T-helper 1 cell (primary cell): ENCODE measurements around the gene SORCS2.

ENCODE experiments used
- DNase-seq, 5 donors: peaks; one replicate each; pipeline ENCODE4 v3.0.0-alpha.2; 2012 to 2020

SORCS2 gene

DNA sequence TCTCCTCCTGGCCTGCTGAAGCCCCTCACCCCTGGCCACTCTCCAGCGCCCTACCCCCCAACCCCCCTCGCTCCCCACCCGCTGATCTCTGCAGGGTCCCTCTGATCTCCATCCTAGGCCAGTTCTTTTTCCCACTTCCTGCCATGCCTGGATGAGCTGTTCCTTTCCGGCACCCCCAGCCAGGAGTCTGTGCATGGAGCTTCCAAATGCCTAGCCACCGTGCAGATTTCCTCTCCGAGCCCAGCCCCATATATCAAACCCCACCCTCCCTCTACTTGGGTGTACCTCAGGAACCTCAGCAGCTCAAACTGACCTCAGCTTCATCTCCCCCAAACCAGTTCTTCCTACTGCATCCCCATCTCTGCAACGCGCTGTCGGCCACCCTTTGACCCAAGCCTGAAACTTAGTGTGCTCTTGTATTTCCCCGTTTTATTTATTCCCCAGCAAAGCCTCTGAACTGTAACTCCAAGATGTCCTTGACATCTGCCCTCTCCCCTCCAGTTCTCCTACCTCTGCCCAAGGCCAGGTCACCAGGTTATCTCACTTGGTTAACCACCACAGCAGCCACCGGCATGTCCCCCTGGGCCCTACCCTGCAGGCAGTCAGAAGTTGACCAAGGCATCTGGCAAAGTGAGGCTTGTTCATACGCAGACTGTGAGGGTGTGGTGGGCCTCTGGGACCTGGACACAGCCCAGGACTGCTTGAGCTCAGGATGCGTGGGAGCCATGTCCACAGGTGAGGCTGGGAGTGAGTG is 437.3 kb downstream of the SORCS2 start:
- DNase-seq = no peak

DNA sequence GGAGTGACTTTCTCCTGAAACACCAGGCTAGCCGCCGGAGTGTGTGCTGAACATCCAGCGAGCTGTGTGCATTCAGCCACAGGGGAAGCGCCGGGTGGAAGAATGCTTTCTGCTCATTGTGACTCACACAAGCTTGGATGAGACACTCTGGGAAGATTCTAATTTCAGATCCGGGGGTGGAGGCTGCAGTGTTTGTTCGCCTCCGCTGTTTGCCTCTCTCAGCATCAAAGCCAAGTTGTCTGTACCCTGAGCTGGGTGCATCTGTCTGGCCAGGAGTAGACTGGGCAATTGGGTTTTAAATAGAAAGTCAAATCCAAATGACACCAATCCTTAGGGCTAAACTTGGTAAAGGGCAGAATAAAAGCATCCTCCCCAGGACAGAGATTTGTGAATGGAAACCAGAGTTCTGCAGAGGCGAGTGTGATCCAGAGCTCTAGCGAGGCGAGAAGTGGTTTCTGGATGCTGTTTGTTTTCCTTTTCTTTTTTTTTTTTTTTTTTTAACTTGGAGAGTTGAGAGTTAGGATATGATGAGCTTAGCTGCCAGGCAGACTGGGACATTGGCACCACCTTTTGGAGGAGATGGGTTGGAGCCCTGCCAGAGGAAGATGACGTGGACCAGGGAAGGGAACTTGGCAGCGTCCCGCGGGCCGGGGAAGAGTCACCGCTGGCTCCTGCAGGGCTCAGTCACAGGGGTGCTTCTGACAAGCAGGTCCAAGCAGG is 438.4 kb downstream of the SORCS2 start:
- DNase-seq = no peak

DNA sequence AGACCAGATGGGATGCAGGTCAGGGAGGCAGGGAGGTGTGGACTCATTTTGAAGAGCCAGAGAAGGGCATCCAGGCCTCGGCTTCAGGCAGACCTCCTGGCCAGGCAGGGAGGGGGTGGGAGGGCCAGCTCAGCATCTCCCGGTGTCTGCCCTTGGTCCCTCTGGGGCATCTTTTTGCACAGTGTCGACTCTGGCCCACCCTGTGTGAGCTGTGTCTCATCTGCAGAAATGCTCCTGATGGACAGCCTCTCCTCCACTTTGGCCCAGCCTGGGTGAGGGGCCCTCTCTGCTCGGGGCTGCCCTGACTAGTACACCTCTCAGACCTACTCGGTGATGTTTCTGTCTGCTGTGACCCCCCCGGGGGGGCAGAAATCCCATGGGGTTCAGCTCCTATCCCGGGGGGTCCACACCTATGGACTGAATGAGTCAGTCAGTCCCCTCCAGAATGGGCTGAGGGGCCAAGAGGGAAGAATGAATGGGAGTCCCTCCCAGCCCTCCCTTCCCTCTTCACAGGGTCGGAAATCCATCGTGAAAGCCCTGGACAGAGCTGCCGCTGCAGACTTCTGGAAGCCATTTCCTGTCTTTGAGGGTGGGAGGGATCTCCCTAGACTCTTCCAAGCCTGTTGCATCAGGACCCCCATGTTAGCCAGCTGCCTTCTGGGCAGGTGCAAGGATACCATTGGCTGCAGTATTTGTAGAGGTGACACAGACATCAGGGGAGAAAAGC is 439.1 kb downstream of the SORCS2 start:
- DNase-seq = no peak

DNA sequence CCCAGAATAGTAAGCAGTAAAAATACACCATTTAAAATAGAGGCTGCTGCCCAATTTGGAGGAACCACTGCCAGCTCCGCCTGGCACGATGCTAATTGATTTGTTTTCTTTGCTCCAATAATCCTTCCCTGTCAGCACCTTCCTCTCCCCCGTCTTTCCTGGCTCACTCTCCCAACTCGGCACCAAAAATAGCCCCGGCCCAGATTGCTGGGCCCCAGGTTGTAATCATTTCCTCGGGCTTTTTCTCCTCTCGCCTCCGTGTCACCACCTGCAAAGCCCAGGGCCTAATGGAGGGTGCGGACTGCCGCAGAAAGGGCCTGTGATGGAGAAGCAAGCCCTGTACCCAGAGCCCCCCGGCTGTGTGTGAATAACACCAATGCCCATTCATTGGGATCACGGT is 440.0 kb downstream of the SORCS2 start:
- no peak for DNase-seq

DNA sequence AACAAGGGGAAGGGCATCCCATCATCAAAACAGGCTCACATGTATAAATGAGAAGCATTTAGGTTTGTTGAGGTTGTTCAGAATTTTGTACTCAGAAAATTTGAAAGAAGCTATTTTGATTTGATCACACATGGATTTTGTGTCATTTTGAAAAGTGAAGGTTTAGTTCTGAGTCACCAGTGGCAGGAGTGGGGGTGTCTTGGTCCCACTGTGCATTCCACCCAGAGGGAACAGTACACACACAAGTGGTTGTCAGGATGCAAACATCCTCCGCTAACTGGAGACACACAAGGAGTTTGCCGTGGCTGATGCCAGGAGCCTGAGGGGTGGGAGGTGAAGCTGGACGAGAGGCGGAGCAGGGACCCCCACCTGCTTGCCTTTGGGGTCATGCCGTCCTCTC is 440.6 kb downstream of the SORCS2 start:
- DNase-seq = no peak

DNA sequence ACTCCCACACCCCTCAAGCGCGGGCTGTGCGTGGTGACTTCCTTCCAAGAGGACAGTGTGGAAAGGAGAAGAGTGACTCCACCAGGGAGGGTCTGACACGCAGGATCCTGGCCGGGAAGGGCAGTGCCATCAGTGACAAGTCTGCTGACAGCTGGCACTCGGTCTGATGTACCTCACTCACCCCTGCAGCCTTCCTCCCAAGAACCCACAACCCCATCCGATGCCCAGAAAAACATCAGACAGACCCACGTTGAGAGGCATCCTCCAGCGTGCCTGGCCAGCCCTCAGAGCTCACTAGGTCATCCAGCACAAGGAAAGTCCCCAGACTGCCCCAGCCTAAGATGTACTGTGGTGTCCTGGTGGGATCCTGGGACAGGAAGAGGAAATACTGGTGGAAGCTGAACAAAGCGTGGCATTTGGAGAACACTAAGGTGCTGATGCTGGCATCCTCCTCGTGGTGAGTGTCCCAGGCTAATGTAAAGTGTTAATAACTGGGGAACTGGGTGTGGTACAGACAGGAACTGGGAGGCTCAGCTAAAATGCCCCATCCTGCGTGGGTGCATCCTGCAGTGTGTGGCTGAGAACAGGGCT is 442.4 kb downstream of the SORCS2 start:
- DNase-seq = no peak

DNA sequence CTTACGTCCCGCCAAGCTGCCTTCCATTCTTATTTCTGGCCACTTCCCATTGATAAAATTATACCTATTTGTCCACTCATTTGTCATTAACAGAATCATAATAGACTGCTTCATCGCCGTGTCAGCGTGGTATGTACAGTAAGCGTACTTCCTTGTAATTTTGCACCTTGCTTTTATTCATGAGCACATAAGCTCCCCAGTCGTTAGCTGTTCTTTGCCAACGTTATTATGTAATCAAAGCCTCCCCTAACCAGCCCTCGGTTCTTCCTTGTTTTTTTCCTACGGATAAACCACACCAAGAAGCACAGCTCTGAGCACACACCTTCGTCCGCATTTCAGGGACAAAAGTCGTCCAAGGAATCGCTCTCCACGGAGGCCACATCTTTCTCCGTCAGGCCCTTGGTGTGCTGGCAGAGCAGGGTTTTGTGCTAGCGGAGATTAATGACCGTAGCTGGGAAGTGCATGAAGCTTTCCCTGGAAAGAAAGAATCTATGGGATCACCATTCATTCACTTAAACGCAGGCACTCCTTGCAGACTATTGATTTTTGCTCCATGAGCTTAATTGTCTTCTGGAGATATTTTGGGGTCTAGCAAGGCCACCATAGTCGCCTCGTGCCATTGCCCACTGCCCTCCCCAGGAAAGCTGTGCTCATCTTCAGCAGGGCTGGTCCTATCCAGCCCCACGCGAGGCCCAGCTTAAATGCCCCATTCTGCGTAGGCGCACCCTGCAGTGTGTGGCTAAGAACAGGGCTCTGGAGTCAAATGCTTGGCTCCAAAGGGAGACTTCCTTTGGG is 443.3 kb downstream of the SORCS2 start:
- DNase-seq = no peak

DNA sequence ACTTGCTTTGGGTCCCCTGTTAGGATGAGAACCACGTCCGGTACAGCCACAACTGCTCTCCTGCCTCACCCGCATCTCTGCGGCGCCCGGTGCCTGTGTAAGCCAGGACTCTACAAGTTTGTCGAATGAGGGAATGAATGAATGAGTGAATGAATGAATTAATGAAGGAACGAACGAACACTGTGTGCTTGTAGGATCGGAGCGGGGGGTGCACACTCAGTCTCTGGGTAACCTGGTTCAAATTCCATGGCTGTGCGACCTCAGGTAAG is 443.8 kb downstream of the SORCS2 start:
- no peak for DNase-seq

DNA sequence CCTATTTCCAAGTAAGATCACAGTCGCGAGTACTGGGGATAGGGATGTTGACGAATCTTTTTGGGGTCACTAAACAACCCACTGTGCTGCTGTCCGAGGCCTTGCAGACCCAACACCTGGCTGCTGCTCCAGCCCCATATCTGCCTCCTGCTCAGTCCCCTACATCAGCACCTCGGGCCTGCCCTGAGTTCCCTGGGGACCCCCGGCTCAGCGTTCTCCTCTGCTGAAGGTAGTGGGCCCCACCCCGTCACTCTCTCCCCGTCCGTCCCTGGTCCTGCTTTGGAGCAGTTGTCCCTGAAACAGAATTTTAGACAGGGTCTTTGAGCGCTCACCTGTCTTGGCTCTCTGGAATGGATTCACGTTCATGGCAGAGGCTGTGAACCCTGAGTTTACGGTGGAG is 444.8 kb downstream of the SORCS2 start:
- no peak for DNase-seq

DNA sequence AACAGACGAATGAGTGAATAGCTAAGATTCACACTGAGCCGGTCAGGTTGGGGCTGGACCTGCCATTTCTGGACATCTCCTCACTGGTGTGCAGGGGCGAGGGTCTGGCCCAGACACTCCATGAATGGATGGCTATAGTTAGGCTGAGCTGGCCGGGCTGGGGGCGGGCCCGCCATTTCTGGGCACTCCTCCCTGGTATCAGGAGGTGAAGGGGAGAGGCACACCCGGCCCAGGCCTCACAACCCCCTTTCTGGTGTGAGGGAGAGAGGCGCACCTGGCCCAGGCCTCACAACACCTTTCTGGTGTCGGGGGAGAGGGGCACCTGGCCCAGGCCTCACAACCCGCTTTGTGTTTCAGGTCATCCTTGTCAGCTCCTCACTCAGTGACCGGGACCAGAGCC is 445.6 kb downstream of the SORCS2 start:
- no peak for DNase-seq

DNA sequence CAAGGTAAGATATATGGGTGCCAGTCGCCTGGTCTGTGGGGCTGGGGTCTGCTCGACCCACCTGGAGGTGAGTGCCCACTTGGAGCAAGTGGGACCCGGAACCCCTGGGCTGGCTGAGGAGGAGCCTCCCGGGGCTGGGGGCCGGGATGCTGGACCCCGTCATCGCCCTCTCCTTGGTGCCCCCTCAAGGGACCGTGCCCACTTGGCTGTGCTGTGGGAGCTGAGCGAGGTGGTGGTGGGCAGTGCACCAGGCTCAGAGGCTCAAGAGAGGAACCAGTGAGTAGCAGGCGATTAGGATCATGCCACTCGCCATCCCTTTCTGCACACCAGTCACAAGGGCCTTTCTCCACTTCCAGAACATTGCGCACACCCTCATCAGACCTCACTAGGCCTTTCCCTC is 446.2 kb downstream of the SORCS2 start:
- DNase-seq = no peak

DNA sequence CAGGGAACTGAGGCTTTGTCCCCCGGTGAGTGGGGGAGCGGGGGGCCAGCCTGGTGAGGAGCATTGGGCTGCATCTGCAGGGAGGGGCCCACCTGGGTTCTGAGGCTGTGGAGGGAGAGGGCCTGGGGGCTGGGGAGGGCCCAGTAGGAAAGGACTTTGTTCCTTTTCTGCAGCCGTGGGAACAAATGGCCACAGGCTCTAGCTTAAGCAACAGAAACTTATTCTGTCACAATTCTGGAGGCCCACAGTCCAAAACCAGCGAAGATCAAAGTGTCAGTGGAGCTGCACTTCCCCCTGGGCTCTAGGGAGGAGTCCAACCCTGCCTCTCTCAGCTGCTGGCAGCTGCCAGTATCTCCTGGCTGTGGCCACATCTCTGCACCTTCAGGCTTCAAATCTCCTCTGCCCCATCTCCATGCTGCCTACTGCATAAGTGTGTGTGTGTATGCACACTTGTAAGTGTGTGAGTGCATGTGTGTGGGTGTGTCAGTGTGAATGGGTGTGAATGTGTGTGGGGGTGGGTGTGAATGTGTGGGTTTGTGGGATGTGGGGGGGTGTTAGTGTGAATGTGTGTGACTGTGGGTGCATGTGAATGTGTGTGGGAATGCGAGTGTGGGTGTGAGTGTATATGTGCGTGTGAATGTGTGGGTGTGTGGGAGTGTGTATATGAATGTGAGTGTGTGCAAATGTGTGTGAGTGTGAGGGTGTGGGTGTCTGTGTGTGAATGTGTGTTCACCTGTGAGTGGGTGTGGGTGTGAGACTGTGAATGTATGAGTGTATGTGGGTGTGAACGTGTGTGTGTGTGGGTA is 446.8 kb downstream of the SORCS2 start:
- DNase-seq = no peak

DNA sequence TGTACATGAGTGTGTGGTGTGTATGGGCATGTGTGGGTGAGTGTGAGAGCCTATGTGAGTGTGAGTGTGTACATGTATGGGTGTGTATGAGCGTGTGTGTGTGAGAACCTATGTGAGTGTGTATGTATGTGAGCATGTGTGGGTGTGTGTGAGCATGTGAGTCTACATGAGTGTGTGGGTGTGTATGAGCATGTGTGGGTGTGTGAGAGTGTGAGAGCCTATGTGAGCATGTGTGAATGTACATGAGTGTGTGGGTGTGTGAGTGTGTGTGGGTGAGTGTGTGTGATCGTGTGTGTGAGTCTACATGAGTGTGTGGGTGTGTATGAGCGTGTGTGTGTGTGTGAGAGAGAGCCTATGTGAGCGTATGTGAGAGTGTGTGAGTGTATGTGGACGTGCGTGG is 447.8 kb downstream of the SORCS2 start:
- DNase-seq = no peak

DNA sequence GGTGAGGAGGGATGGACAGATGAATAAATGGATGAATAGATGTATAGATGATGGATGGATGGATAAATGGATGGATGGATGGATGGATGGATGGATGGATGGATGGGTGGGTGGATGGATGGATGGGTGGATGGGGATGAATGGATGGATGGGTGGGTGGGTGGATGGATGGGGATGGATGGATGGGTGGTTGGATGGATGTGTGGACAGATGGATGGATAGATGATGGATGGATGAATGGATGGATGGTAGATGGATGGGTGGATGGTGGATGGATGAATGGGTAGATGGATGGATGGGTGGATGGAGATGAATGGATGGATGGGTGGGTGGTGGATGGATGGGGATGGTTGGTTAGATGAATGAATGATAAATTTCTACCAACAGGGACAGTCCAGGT is 449.4 kb downstream of the SORCS2 start:
- no peak for DNase-seq

DNA sequence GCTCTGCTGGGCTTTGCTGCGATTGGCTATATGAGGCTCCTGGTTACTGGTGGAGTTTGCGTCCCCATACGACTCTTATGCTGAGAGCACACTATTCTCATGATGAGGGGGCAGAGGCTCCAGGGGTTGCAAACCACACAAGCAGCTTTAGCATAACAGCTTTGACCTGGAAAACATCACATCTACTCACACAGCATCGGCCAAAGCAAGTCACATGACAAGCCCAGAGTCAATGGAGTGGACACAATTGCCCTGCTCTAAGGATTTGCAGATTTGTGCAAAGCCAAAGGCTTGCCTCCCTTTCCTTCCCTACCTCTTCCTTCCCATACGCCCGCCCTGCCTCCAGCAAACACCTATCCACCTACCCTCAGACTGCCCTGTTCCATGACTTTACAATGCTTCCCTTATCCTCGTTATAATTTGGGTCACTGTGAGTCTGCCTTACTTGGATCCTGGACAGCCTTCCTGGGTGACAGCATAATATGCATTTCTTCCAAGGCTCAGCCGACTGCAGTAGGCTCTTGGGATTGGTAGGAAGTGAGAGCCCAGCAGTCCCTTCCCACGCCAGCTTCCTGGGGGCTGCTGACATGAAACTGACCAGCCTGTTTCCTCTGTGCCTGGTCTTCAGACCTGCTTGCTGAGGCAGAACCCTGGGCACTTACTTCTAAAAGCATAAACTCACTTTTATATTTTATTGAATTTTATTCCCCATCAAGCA is 450.6 kb downstream of the SORCS2 start:
- DNase-seq = no peak

DNA sequence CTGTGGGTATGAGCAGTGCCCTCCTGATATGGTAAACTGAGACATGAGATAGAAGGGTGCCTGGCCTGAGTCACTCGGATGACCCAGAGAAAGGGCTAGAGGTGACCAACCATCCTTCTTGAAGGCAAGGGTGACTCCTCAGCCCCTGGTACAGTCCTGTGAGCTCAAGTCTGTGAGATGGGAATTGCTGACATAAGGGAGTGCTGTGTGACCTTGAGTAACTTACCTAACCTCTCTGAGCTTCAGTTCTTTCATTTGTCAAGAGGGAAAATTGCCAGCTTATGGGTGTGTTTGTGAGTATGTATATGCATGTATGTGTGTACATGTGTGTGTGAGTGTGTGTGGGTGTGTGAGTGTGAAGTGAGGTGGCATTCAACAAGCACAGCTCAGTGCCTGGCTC is 452.8 kb downstream of the SORCS2 start:
- no peak for DNase-seq

DNA sequence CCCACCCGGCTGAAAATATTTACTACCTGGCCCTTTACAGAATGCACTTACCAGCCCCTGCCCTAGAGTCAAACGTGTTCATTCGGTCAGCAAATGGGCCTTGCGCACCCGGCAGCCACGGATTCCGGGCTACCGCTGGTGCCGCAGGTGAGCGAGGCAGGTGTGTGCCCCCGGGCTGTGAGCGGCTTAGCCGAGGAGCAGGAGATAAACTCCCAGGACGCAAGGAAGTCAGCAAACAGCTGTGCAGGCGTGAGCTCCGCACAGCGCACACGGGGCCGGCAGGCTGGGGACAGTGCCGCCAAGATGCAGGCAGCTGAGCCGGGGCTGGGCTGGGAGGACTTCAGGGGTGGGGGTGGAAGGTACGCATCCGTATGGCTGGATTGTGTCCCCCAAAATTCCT is 453.6 kb downstream of the SORCS2 start:
- DNase-seq = no peak

DNA sequence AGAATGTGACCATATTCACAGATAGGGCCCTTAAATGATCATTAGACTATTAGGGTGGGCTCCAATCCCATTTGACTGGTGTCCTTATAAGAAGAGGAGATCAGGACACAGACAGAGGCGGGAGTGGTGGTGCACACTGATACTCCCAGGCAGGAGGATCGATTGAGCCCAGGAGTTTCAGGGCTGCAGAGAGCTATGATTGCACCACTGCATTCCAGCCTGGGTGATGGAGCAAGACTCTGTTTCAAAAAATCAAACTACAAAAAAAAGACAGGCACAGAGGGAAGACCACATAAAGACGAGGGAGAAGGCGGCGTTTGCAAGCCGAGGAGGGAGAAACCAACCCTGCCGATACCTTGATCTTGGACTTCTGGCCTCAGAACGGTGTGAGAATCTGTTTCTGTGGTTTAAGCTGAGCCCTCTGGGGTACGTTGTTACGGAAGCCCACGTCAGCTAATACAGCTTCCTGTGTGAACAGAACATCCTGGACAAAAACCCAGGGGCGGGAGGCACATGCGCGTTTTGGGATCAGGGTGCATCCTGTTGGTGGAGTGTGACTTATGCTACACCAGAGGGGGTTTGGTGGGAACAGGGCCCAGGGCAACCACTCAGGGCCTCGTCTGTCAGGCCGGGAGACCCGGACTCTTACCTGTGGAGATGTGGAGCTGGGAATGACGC is 454.2 kb downstream of the SORCS2 start:
- peak in 1 of 5 donors; percentile 17 for DNase-seq

DNA sequence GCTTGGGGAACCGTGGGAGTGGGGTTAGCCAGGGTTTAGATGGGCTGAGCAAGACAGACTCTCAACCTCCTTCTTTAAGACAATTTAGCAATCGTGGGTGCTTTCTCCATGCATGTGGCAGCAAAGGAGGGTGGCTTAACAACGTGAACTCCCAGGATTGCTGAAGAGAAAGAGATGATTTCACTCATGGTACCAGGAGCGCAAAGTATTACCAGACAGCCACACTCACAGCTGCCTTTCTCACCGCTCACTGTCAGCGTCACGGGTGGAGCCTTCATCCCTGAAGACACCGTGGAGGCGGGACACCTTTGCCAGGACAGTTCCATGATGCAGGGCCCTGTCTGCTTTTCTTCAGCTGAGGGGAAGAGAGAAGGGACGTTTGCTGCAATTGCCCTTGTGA is 454.8 kb downstream of the SORCS2 start:
- DNase-seq = no peak
